ENCODE measurements around the gene ZNF771. TPM values are rescaled to one million over a fixed set of nuclear protein-coding genes. Genes with fewer than 3 reads are reported as not detected.
A peak's percentile ranks its signal among the peaks of the same experiment; 100 is the strongest.

Gene ZNF771
- total and polyA plus RNA-seq, 2 experiments from 2014 or later = 10.8 to 12.0 TPM

- no peak overlapping the region for H2AFZ ChIP-seq
- no peaks in the 10 kb centered on the region for H3K27me3 ChIP-seq (ENCODE audit: insufficient read depth)
- H3K4me3 ChIP-seq = peak overlapping the region; percentile 77
- no peak for DNase-seq (ENCODE audit: low spot score)
- no peak for TF ChIP-seq CREB1 (CRISPR knock-in tag; IDR thresholded peaks at IDR 0.05; ENCODE audit: low read depth)
- TF ChIP-seq STAT1 (IDR thresholded peaks at IDR 0.05; ENCODE audit: unreplicated experiment) = no peak
- no peak for TF ChIP-seq CTCF (conservative IDR thresholded peaks at IDR 0.05; ENCODE audit: low read depth in 2 of 2)
- no peak for TF ChIP-seq REST (IDR thresholded peaks at IDR 0.05; ENCODE audit: unreplicated experiment)
- TF ChIP-seq JUNB (IDR thresholded peaks at IDR 0.05; ENCODE audit: unreplicated experiment) = no peak
- TF ChIP-seq ZNF331 (CRISPR knock-in tag; IDR thresholded peaks at IDR 0.05; ENCODE audit: low read depth) = no peak
- no peak for TF ChIP-seq EZH2phosphoT487 (IDR thresholded peaks at IDR 0.05; ENCODE audit: unreplicated experiment)
- no peak for TF ChIP-seq ZNF462 (CRISPR knock-in tag; IDR thresholded peaks at IDR 0.05)
- no peak for TF ChIP-seq ETS1 (IDR thresholded peaks at IDR 0.05)
- no peak for TF ChIP-seq ZNF114 (CRISPR knock-in tag; IDR thresholded peaks at IDR 0.05)
- TF ChIP-seq EZH2 (IDR thresholded peaks at IDR 0.05; ENCODE audit: low read depth, unreplicated experiment) = no peak
- TF ChIP-seq NANOG (IDR thresholded peaks at IDR 0.05; ENCODE audit: borderline replicate concordance) = no peak
- peaks cover 6% of the 10 kb centered on the region; the same call in 1 of the 2 replicates for H3F3A ChIP-seq (replicated peaks; ENCODE audit: low read depth)
- Mint-ChIP-seq H3K36me3 (ENCODE audit: low read depth) (peaks cover 26% of the 10 kb centered on the region), H3K4me3 (peak overlapping the region; percentile 74), H3K4me1 (peaks cover 25% of the 10 kb centered on the region), H3K27me3 (ENCODE audit: insufficient read depth, low read depth, poor library complexity) (peaks cover 11% of the 10 kb centered on the region), H3K9me3 (peaks cover 19% of the 10 kb centered on the region; the same call in 2 of the 3 replicates), H3K27ac (no peak overlapping the region)
- peak overlapping the region; percentile 74; the same call in 1 of the 2 replicates for H3K27ac ChIP-seq (ENCODE audit: low read depth)
- peaks cover 8% of the 10 kb centered on the region for H4K20me1 ChIP-seq (replicated peaks; ENCODE audit: insufficient read depth)
- H3K79me2 ChIP-seq (replicated peaks; ENCODE audit: insufficient read depth) = peaks cover 13% of the 10 kb centered on the region
- peaks cover 7% of the 10 kb centered on the region for H3K9me2 ChIP-seq (ENCODE audit: insufficient read depth)
- peaks cover 14% of the 10 kb centered on the region; the same call in 1 of the 2 replicates for H3K4me1 ChIP-seq (ENCODE audit: insufficient read depth)
- no peak for ATAC-seq
- no peaks in the 10 kb centered on the region for H3K36me3 ChIP-seq (ENCODE audit: insufficient read depth)
- peak overlapping the region; percentile 84 for H3K4me2 ChIP-seq
Measured at GRCh38 chr16:30444231-30445148, 37.1 kb downstream of the ZNF771 start.
